Breast epithelium (tissue), 4 donors: ENCODE measurements around the gene TEX36. TPM values are rescaled to one million over a fixed set of nuclear protein-coding genes. Genes with fewer than 3 reads are reported as not detected.

Source experiments
- DNase-seq, 2 donors: peaks; one replicate each; pipeline ENCODE4 v3.0.0-alpha.2; 2019; ENCODE audit warnings: low spot score in 2 of 2
- H3K27ac ChIP-seq, 2 donors: fragments of 200-600 bp; sonication (generic) in 1 of 2; one replicate each; pipeline ENCODE4 v1.5.1; 2016 to 2019; ENCODE audit warnings: mild to moderate bottlenecking in 1 of 2
- H3K27me3 ChIP-seq, 2 donors: fragments of 200-600 bp; sonication (generic) in 1 of 2; one replicate each; pipeline versions ENCODE4 v1.5.1 to v1.6.0; 2017 to 2019; ENCODE audit warnings: control low read depth in 1 of 2, mild to moderate bottlenecking in 1 of 2
- H3K36me3 ChIP-seq: fragments of 200-600 bp; one replicate; pipeline ENCODE4 v1.5.1; 2019
- H3K4me1 ChIP-seq, 2 donors: fragments of 200-600 bp; sonication (generic); one replicate each; pipeline ENCODE4 v1.5.1; 2016 to 2019; ENCODE audit warnings: control low read depth in 1 of 2
- H3K4me3 ChIP-seq, 3 donors: fragments of 200-600 bp; sonication (generic); 1 replicate in 2 of 3; 2 replicates in 1 of 3; pipeline ENCODE4 v1.5.1; 2016 to 2019; ENCODE audit warnings: mild to moderate bottlenecking in 3 of 3, moderate library complexity in 2 of 3
- H3K9me3 ChIP-seq, 2 donors: fragments of 200-600 bp; sonication (generic) in 1 of 2; one replicate each; pipeline ENCODE4 v1.5.1; 2016 to 2019; ENCODE audit warnings: control low read depth in 1 of 2
- POLR2A ChIP-seq: fragments of 450-650 bp; IDR thresholded peaks from one replicate; pipeline ENCODE4 v1.6.1; 2016; ENCODE audit warnings: antibody characterized with exemption, mild to moderate bottlenecking, moderate library complexity
- POLR2AphosphoS5 ChIP-seq, 3 donors: sonication (generic); formaldehyde crosslinking; IDR thresholded peaks; one replicate each; pipeline ENCODE4 v1.6.1; 2017; ENCODE audit warnings: antibody characterized with exemption in 3 of 3
- intact Hi-C: fragments of 100-400 bp; cut with DNase I; formaldehyde crosslinking; loops from one replicate; pipeline ENCODE4 v1.15.1; 2023; ENCODE audit warnings: low total_unique reads
- total RNA-seq, 3 donors: library from RNA; depleted of rRNA; stranded (reverse); fragments of >200 nt; gene quantifications; one replicate each; pipeline ENCODE4 v1.1.0, GENCODE V29; 2016
- TF ChIP-seq, protein P1 (sequence below), 3 donors: fragments of 450-650 bp; IDR thresholded peaks; one replicate each; pipeline ENCODE4 v1.5.1; 2016 to 2017; ENCODE audit warnings: antibody characterized with exemption in 3 of 3, mild to moderate bottlenecking in 3 of 3, moderate library complexity in 3 of 3

The TEX36 gene
- total RNA-seq, 3 donors from 2014 or later = not detected

DNA sequence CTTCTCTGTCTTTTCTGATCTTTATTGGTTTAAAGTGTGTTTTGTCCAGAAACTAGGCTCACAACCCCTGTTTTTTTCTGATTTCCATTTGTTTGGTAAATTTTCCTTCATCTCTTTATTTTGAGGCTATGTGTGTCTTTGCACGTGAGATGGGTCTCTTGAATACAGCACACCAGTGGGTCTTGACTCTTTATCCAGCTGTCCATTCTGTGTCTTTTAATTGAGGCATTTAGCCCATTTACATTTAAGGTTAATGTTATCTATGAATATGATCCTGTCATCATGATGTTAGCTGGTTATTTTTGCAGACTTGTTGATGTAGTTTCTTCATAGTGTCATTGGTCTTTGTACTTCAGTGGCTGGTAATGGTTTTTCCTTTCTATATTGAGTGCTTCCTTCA, 10.1 kb downstream of the TEX36 start:
- Histone ChIP-seq H3K27ac (no peak overlapping the region), H3K36me3 (no peaks in the 10 kb centered on the region), H3K4me3 (no peak overlapping the region), H3K9me3 (peaks cover 6 to 11% of the 10 kb centered on the region in 2 donors), H3K4me1 (no peaks in the 10 kb centered on the region), H3K27me3 (no peaks in the 10 kb centered on the region)
- TF ChIP-seq, protein P1, sequence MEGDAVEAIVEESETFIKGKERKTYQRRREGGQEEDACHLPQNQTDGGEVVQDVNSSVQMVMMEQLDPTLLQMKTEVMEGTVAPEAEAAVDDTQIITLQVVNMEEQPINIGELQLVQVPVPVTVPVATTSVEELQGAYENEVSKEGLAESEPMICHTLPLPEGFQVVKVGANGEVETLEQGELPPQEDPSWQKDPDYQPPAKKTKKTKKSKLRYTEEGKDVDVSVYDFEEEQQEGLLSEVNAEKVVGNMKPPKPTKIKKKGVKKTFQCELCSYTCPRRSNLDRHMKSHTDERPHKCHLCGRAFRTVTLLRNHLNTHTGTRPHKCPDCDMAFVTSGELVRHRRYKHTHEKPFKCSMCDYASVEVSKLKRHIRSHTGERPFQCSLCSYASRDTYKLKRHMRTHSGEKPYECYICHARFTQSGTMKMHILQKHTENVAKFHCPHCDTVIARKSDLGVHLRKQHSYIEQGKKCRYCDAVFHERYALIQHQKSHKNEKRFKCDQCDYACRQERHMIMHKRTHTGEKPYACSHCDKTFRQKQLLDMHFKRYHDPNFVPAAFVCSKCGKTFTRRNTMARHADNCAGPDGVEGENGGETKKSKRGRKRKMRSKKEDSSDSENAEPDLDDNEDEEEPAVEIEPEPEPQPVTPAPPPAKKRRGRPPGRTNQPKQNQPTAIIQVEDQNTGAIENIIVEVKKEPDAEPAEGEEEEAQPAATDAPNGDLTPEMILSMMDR (IDR thresholded peaks at IDR 0.05) = no peak
- TF ChIP-seq POLR2AphosphoS5 (IDR thresholded peaks at IDR 0.05) (no peak), POLR2A (no peak)
- no peak for DNase-seq
- intact Hi-C loops = no loop called here

GRCh38 chr10:125662584-125662983, 20.4 kb downstream of the TEX36 start:
- intact Hi-C loops = no loop called here
- TF ChIP-seq POLR2AphosphoS5 (IDR thresholded peaks at IDR 0.05) (no peak), POLR2A (no peak)
- TF ChIP-seq, protein P1 (IDR thresholded peaks at IDR 0.05) = no peak
- DNase-seq = no peak
- H3K9me3 ChIP-seq = peaks cover 0 to 9% of the 10 kb centered on the region in 2 donors
- H3K27me3 ChIP-seq = no peaks in the 10 kb centered on the region
- H3K36me3 ChIP-seq = no peaks in the 10 kb centered on the region
- H3K4me3 ChIP-seq = no peak overlapping the region
- H3K27ac ChIP-seq = no peak overlapping the region
- H3K4me1 ChIP-seq = no peaks in the 10 kb centered on the region

GRCh38 chr10:125661941-125662515, 20.9 kb downstream of the TEX36 start:
- TF ChIP-seq, protein P1 (IDR thresholded peaks at IDR 0.05) = no peak
- TF ChIP-seq POLR2A (no peak), POLR2AphosphoS5 (IDR thresholded peaks at IDR 0.05) (no peak)
- H3K4me3 ChIP-seq = no peak overlapping the region
- no peak overlapping the region for H3K27ac ChIP-seq
- DNase-seq = no peak
- no peaks in the 10 kb centered on the region for H3K4me1 ChIP-seq
- H3K9me3 ChIP-seq = peaks cover 0 to 9% of the 10 kb centered on the region in 2 donors
- no peaks in the 10 kb centered on the region for H3K27me3 ChIP-seq
- intact Hi-C loops = no loop called here
- no peaks in the 10 kb centered on the region for H3K36me3 ChIP-seq

DNA sequence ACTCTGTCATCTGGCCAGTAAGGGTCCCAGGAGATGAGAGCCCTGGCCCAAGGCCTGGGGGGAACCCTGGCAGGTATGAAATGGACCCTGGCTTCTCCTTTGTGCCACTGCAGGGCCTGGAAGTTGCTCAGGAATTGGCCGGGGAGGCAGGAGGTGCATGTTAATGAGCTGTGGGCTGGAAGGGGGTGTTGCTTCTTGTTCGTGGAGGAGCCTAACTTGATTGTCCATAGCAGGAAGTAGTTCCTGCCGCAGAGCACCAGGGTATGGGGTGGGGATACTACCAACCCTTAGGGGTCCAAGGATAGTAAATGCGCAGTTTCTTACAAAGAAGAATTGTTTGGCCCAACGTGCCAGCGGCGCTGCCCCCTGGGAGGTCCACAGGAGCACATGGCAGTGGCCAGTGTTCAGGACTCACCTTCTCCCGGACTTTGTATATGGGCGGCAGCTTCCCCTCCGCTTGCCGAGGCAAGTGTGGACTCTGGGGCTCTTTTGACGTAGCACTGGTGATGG, 21.5 kb downstream of the TEX36 start:
- no peak overlapping the region for H3K27ac ChIP-seq
- TF ChIP-seq, protein P1 (IDR thresholded peaks at IDR 0.05) = no peak
- no peak for TF ChIP-seq POLR2A
- TF ChIP-seq POLR2AphosphoS5 (IDR thresholded peaks at IDR 0.05) = no peak
- no peaks in the 10 kb centered on the region for H3K4me1 ChIP-seq
- no peak for DNase-seq
- H3K4me3 ChIP-seq = no peak overlapping the region
- H3K9me3 ChIP-seq = peaks cover 0 to 9% of the 10 kb centered on the region in 2 donors
- no peaks in the 10 kb centered on the region for H3K36me3 ChIP-seq
- no peaks in the 10 kb centered on the region for H3K27me3 ChIP-seq
- intact Hi-C loops = no loop called here

- Histone ChIP-seq H3K9me3 (no peaks in the 10 kb centered on the region), H3K36me3 (no peaks in the 10 kb centered on the region), H3K4me3 (no peak overlapping the region), H3K27ac (no peak overlapping the region), H3K4me1 (no peaks in the 10 kb centered on the region), H3K27me3 (no peaks in the 10 kb centered on the region)
- intact Hi-C loops = no loop called here
- no peak for TF ChIP-seq POLR2AphosphoS5 (IDR thresholded peaks at IDR 0.05)
- TF ChIP-seq POLR2A = no peak
- TF ChIP-seq, protein P1 (IDR thresholded peaks at IDR 0.05) = no peak
- DNase-seq = no peak
These were observed 23.9 kb downstream of the TEX36 start for GRCh38 chr10:125659071-125659470.
